RWPE2 (cell line): Measurements from ENCODE around the gene RPS28.
A peak's percentile ranks its signal among the peaks of the same experiment; 100 is the strongest.

Experiments
- ATAC-seq: fragments of 200-7000 bp; cut with Tn5 transposase; 3 replicates; pipeline ENCODE4 v1.9.1; 2021; ENCODE audit warnings: low read depth
- DNase-seq: peaks from one replicate; pipeline ENCODE4 v3.0.0-alpha.2; 2020; ENCODE audit warnings: low spot score
- H3K27ac ChIP-seq: fragments of 450-650 bp; 2 replicates; pipeline ENCODE4 v1.5.1; 2017; ENCODE audit warnings: mild to moderate bottlenecking; ENCODE audit not compliant: poor library complexity, severe bottlenecking
- H3K27me3 ChIP-seq: fragments of 250-450 bp; sonication (Bioruptor Pico); 2 replicates; pipeline ENCODE4 v1.5.1; 2021; ENCODE audit warnings: mild to moderate bottlenecking, moderate library complexity; ENCODE audit not compliant: insufficient read depth, poor library complexity, severe bottlenecking
- H3K36me3 ChIP-seq: fragments of 250-450 bp; sonication (Bioruptor Pico); 2 replicates; pipeline ENCODE4 v1.5.1; 2020; ENCODE audit warnings: low read depth, mild to moderate bottlenecking, moderate library complexity
- H3K4me1 ChIP-seq: fragments of 250-450 bp; sonication (Bioruptor Pico); 2 replicates; pipeline ENCODE4 v1.5.1; 2021; ENCODE audit warnings: mild to moderate bottlenecking, moderate library complexity; ENCODE audit not compliant: insufficient read depth, poor library complexity, severe bottlenecking
- H3K4me3 ChIP-seq: fragments of 250-450 bp; sonication (Bioruptor Pico); 2 replicates; pipeline ENCODE4 v1.5.1; 2021; ENCODE audit warnings: mild to moderate bottlenecking, moderate library complexity; ENCODE audit not compliant: severe bottlenecking
- H3K9me3 ChIP-seq: fragments of 250-450 bp; sonication (Bioruptor Pico); 2 replicates; pipeline ENCODE4 v1.5.1; 2021; ENCODE audit warnings: mild to moderate bottlenecking, moderate library complexity; ENCODE audit not compliant: severe bottlenecking
- TF ChIP-seq, protein P1 (sequence below): fragments of 450-650 bp; IDR thresholded peaks from one replicate; pipeline ENCODE4 v1.5.1; 2017; ENCODE audit warnings: mild to moderate bottlenecking, moderate library complexity; ENCODE audit not compliant: poor library complexity, severe bottlenecking

Gene RPS28

DNA sequence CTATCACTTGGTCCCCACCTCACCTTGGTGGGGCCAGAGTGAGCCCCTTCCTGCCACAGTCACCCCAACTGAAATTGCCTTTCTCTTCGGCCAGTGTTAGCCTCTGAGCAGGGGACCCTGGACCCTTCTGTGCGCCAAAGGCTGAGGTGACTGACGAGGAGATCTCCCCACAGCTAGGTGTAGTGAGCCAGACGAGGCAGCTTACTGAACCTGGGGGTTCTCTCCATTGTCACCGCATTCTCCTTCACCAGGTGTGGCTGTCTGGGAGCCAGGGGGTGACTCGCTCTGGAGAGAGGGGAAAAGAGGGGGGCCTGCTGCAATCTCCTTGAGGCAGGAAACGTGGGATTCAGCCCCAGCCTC is 1.3 kb downstream of the RPS28 start:
- Histone ChIP-seq H3K27me3 (no peaks in the 10 kb centered on the region), H3K4me1 (peaks cover 12% of the 10 kb centered on the region), H3K9me3 (no peaks in the 10 kb centered on the region), H3K4me3 (peak overlapping the region; percentile 67), H3K27ac (peak overlapping the region; percentile 69), H3K36me3 (peaks cover 33% of the 10 kb centered on the region)
- TF ChIP-seq, protein P1, sequence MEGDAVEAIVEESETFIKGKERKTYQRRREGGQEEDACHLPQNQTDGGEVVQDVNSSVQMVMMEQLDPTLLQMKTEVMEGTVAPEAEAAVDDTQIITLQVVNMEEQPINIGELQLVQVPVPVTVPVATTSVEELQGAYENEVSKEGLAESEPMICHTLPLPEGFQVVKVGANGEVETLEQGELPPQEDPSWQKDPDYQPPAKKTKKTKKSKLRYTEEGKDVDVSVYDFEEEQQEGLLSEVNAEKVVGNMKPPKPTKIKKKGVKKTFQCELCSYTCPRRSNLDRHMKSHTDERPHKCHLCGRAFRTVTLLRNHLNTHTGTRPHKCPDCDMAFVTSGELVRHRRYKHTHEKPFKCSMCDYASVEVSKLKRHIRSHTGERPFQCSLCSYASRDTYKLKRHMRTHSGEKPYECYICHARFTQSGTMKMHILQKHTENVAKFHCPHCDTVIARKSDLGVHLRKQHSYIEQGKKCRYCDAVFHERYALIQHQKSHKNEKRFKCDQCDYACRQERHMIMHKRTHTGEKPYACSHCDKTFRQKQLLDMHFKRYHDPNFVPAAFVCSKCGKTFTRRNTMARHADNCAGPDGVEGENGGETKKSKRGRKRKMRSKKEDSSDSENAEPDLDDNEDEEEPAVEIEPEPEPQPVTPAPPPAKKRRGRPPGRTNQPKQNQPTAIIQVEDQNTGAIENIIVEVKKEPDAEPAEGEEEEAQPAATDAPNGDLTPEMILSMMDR, result no peak
- DNase-seq (no peak), ATAC-seq (no peak)

DNA sequence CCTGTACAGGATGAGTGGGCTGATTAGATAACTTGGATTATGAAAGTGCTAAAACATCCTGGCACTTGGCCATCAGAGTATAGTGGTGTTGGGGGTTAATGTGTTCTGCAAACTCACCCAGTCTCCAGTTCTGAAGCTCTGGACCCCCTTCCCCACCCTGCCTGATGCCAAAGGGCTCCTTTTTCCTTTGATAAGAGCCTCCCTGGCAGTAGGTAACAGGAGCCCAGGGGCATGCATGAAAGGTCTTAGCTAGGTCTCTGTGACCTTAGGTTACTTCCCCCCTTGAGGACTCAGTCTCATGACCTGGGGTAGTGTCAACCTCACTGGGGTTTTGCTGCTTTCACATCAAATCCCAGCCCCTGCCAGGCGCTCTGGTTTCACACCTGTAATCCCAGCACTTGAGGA is 2.5 kb downstream of the RPS28 start:
- ATAC-seq, result no peak; the same call in 2 of the 3 replicates
- Histone ChIP-seq H3K27me3 (no peaks in the 10 kb centered on the region), H3K4me1 (peaks cover 12% of the 10 kb centered on the region), H3K27ac (peak overlapping the region; percentile 69), H3K9me3 (no peaks in the 10 kb centered on the region), H3K36me3 (peaks cover 26% of the 10 kb centered on the region), H3K4me3 (no peak overlapping the region)
- TF ChIP-seq, protein P1, result no peak
- no peak for DNase-seq

DNA sequence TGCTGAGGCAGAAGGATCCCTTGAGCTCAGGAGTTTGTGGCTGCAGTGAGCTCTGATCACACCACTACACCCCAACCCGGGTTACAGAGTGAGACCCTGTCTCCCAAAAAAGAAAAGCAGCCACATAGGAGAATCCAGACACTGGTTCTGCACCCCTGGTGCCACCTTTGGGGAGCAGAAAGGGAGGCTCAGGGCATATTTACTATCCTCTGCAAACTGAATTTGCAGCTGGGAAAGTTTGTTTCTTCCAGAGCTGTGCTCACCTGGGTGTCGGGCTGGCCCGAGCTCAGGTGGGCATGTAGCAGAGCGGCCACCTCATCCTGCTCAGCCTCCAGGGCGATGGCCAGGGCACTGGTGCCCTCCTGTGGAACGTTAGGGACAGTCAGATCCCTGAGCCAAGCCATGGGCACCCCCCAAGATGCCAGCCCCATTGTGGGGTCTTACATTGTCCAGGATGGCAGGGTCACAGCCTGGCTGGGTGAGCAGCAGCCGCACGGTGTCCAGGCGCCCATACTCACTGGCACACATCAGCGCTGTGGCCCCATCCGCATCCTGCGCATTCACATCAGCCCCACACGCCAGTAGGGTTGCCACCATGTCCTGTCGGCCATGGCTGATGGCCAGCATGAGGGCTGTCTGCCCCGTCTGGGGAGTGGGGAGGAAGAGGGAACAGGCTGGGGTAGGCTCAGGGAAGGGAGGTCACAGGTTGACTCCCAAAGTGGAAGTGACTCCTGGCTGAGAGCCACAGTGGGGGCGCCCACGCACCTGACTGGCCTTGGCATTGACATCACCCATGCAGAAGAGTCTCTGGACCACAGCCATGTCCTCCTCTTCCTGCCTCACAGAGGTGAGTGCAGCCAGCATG is 3.1 kb downstream of the RPS28 start:
- no peak overlapping the region for H3K27ac ChIP-seq
- peaks cover 12% of the 10 kb centered on the region for H3K4me1 ChIP-seq
- DNase-seq, result no peak
- no peak overlapping the region for H3K4me3 ChIP-seq
- TF ChIP-seq, protein P1, result peak; percentile 10
- no peaks in the 10 kb centered on the region for H3K9me3 ChIP-seq
- no peaks in the 10 kb centered on the region for H3K27me3 ChIP-seq
- H3K36me3 ChIP-seq, result peaks cover 26% of the 10 kb centered on the region
- peak; percentile 19; the same call in 1 of the 3 replicates for ATAC-seq

DNA sequence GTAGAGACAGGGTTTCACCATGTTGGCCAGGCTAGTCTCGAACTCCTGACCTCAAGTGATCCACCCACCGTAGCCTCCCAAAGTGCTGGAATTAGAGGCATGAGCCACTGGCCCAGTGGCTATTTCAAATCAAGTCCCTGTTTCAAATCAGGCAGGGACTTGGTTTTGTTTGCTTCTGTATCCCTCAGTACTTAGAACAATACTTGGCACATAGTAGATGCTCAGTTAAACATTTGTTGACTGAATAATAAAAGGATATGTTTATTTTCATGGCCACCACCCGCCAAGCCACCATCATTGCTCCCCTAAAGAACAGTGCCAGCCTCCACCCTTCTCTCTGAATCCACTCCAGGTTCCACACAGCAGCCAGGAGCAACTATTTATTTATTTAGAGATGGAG is 4.2 kb downstream of the RPS28 start:
- no peaks in the 10 kb centered on the region for H3K9me3 ChIP-seq
- ATAC-seq (no peak), DNase-seq (no peak)
- TF ChIP-seq, protein P1, result no peak
- peaks cover 3% of the 10 kb centered on the region for H3K4me1 ChIP-seq
- H3K4me3 ChIP-seq, result no peak overlapping the region
- no peaks in the 10 kb centered on the region for H3K27me3 ChIP-seq
- H3K36me3 ChIP-seq, result peaks cover 26% of the 10 kb centered on the region
- no peak overlapping the region for H3K27ac ChIP-seq

DNA sequence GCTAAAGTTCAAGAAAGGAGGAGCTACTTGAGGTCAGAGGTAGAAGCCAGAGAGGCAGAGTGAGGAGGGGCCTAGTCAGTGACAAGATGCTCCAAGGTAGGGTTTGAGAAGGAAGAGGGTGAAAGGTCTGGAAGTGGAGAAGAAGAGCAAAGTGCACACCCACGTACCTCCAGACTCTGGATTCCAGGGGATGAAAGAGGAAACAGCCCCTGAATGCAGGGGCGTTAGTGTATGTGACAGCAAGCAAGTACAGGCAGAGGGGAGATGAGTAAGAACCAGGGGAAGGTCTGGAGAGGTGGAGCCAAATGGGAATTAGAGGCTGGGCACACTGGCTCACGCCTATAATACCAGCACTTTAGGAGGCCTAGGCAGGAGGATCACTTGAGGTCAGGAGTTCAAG is 8.7 kb downstream of the RPS28 start:
- no peaks in the 10 kb centered on the region for H3K4me1 ChIP-seq
- H3K27me3 ChIP-seq, result peaks cover 18% of the 10 kb centered on the region
- H3K36me3 ChIP-seq, result no peaks in the 10 kb centered on the region
- ATAC-seq (peak; percentile 35; the same call in 2 of the 3 replicates), DNase-seq (no peak)
- no peak overlapping the region for H3K27ac ChIP-seq
- no peak overlapping the region for H3K4me3 ChIP-seq
- no peaks in the 10 kb centered on the region for H3K9me3 ChIP-seq
- TF ChIP-seq, protein P1, result no peak
